Loucy (cell line): ENCODE results near the gene HLF.

Experiments used
- CTCF ChIP-seq: fragments of 200-600 bp; sonication (generic); conservative IDR thresholded peaks from 2 replicates; pipeline ENCODE4 v1.5.1; 2014; ENCODE audit warnings: mild to moderate bottlenecking, antibody characterized with exemption, low read length
- EZH2phosphoT487 ChIP-seq: fragments of 200-600 bp; IDR thresholded peaks from 2 replicates; pipeline ENCODE4 v1.6.1; 2018; ENCODE audit warnings: antibody characterized with exemption, mild to moderate bottlenecking, moderate library complexity, borderline replicate concordance

GRCh38 chr17:55285340-55286301 lies 20.9 kb downstream of the HLF start:
- TF ChIP-seq CTCF = no peak
- TF ChIP-seq EZH2phosphoT487 = no peak
